HTR-8/SVneo (cell line): ENCODE results near the gene KCNN2.
"Not testable (repeated sequence)": the region's sequence is repeated elsewhere in the genome, so short reads cannot be mapped to it uniquely, and the experiment has no call there.

ENCODE experiments used
- DNase-seq: peaks from one replicate; pipeline ENCODE4 v3.0.0; 2011; ENCODE audit warnings: low spot score, mixed read lengths; ENCODE audit not compliant: insufficient read length
- FAIRE-seq: peaks from 2 replicates; lab custom pipeline; 2011; peaks lifted over from hg19 to GRCh38; lab: Jason Lieb, UNC

KCNN2 gene

GRCh38 chr5:114415760-114416159, 53.9 kb downstream of the KCNN2 start:
- DNase-seq (no peak), FAIRE-seq (no peak)

- DNase-seq = no peak
- FAIRE-seq = no peak
Observed at GRCh38 chr5:114416254-114416653, 54.4 kb downstream of the KCNN2 start.

- no peak for DNase-seq
- FAIRE-seq = no peak
Observed at GRCh38 chr5:114417519-114417918, 55.6 kb downstream of the KCNN2 start.

- FAIRE-seq (no peak), DNase-seq (no peak)
Observed at GRCh38 chr5:114418176-114419066, 56.6 kb downstream of the KCNN2 start.

GRCh38 chr5:114419067-114419388, 57.2 kb downstream of the KCNN2 start:
- FAIRE-seq (no peak), DNase-seq (no peak)

- DNase-seq = no peak
- FAIRE-seq = no peak
Observed at GRCh38 chr5:114419959-114420358, 58.1 kb downstream of the KCNN2 start.

GRCh38 chr5:114427204-114427603, 65.3 kb downstream of the KCNN2 start:
- no peak for FAIRE-seq
- no peak for DNase-seq

- FAIRE-seq = no peak
Observed at GRCh38 chr5:114430532-114430931, 68.7 kb downstream of the KCNN2 start.

GRCh38 chr5:114432684-114433083, 70.8 kb downstream of the KCNN2 start:
- DNase-seq, FAIRE-seq: not testable (repeated sequence)

More at GRCh38 chr5:114430532-114430931, 68.7 kb downstream of the KCNN2 start:
- no peak for DNase-seq

GRCh38 chr5:114434396-114435219, 72.7 kb downstream of the KCNN2 start:
- no peak for FAIRE-seq
- no peak for DNase-seq

- FAIRE-seq = no peak
- DNase-seq = no peak
Observed at GRCh38 chr5:114435220-114435481, 73.3 kb downstream of the KCNN2 start.

- DNase-seq (no peak), FAIRE-seq (no peak)
Observed at GRCh38 chr5:114435885-114436299, 74.0 kb downstream of the KCNN2 start.

- FAIRE-seq (no peak), DNase-seq (no peak)
Observed at GRCh38 chr5:114437936-114438335, 76.1 kb downstream of the KCNN2 start.

- FAIRE-seq (no peak), DNase-seq (no peak)
Observed at GRCh38 chr5:114438471-114438870, 76.6 kb downstream of the KCNN2 start.

GRCh38 chr5:114447084-114447773, 85.4 kb downstream of the KCNN2 start:
- FAIRE-seq (no peak), DNase-seq (no peak)

- FAIRE-seq (no peak), DNase-seq (no peak)
Observed at GRCh38 chr5:114448481-114448880, 86.6 kb downstream of the KCNN2 start.

GRCh38 chr5:114449860-114450421, 88.1 kb downstream of the KCNN2 start:
- peak; percentile 56 for DNase-seq
- FAIRE-seq = no peak

GRCh38 chr5:114450437-114450836, 88.6 kb downstream of the KCNN2 start:
- no peak for DNase-seq

GRCh38 chr5:114458726-114459125, 96.9 kb downstream of the KCNN2 start:
- FAIRE-seq = no peak
- DNase-seq = no peak

More at GRCh38 chr5:114450437-114450836, 88.6 kb downstream of the KCNN2 start:
- no peak for FAIRE-seq

GRCh38 chr5:114467171-114467570, 105.3 kb downstream of the KCNN2 start:
- no peak for DNase-seq
- FAIRE-seq = no peak

- FAIRE-seq (no peak), DNase-seq (no peak)
Observed at GRCh38 chr5:114467729-114468128, 105.9 kb downstream of the KCNN2 start.
